ENCODE data around the gene IGF2. TPM values are rescaled to one million over a fixed set of nuclear protein-coding genes. Genes with fewer than 3 reads are reported as not detected.

Gene IGF2
- polyA plus RNA-seq, 1 donor (not counting 4 experiments of a cell fraction or from before 2014, with no cell fraction given): not detected

- DNase-seq (ENCODE audit: low read depth, low spot score): no peak
- Histone ChIP-seq H3K27ac (ENCODE audit: control insufficient read depth, insufficient read depth, low read length) (no peak overlapping the region), H3K36me3 (ENCODE audit: control insufficient read depth in 2 of 2, extremely low read depth in 1 of 2, insufficient read depth in 2 of 2, low read length in 2 of 2) (no peaks in the 10 kb centered on the region), H3K4me3 (ENCODE audit: control insufficient read depth in 2 of 3, extremely low read depth in 1 of 3, insufficient read depth in 2 of 3, low read depth in 1 of 3, low read length in 3 of 3) (peak overlapping the region in 1 of 3 experiments; percentile 5), H3K4me1 (ENCODE audit: control insufficient read depth, extremely low read depth, insufficient read depth, low read length) (no peaks in the 10 kb centered on the region), H4K20me1 (ENCODE audit: control insufficient read depth, extremely low read depth, insufficient read depth, low read length) (no peaks in the 10 kb centered on the region), H3K27me3 (ENCODE audit: control insufficient read depth, extremely low read depth, insufficient read depth, low read length) (no peaks in the 10 kb centered on the region), H3K79me2 (ENCODE audit: control insufficient read depth, insufficient read depth, low read length) (no peaks in the 10 kb centered on the region), H3K4me2 (ENCODE audit: control insufficient read depth, extremely low read depth, insufficient read depth, low read depth, low read length) (peak overlapping the region; percentile 10), H2AFZ (ENCODE audit: control insufficient read depth, low read length) (peak overlapping the region; percentile 60), H3K9me1 (ENCODE audit: control insufficient read depth, extremely low read depth, insufficient read depth, low read length) (no peaks in the 10 kb centered on the region), H3K9me3 (ENCODE audit: control insufficient read depth, low read depth, low read length) (no peaks in the 10 kb centered on the region), H3K9ac (ENCODE audit: control insufficient read depth, extremely low read depth, insufficient read depth, low read length) (peak overlapping the region; percentile 15)
- FAIRE-seq: no peak
- peak; percentile 56 to 95 (median 87) for TF ChIP-seq CTCF (optimal IDR thresholded peaks at IDR 0.05 in 1 of 3, IDR thresholded peaks at IDR 0.05 in 1 of 3, conservative IDR thresholded peaks at IDR 0.05 in 1 of 3; ENCODE audit: extremely low read depth in 1 of 3, insufficient read depth in 2 of 3, low read length in 3 of 3)
- TF ChIP-seq EZH2 (IDR thresholded peaks at IDR 0.05; ENCODE audit: low read length): no peak
- dilution Hi-C loops (cut with MboI; ENCODE audit: extremely low pct_ligation_motif_present, low sequenced_read_pairs): no loop called here
Observed at GRCh38 chr11:2166091-2166851, 27.1 kb upstream of the IGF2 start.

GRCh38 chr11:2165571-2165970 lies 26.4 kb upstream of the IGF2 start:
- FAIRE-seq (no peak), DNase-seq (ENCODE audit: low read depth, low spot score) (no peak)
- no peaks in the 10 kb centered on the region for H3K9me3 ChIP-seq (ENCODE audit: control insufficient read depth, low read depth, low read length)
- H3K9ac ChIP-seq (ENCODE audit: control insufficient read depth, extremely low read depth, insufficient read depth, low read length): no peak overlapping the region
- no peaks in the 10 kb centered on the region for H3K9me1 ChIP-seq (ENCODE audit: control insufficient read depth, extremely low read depth, insufficient read depth, low read length)
- H3K36me3 ChIP-seq (ENCODE audit: control insufficient read depth in 2 of 2, extremely low read depth in 1 of 2, insufficient read depth in 2 of 2, low read length in 2 of 2): no peaks in the 10 kb centered on the region
- H3K4me3 ChIP-seq (ENCODE audit: control insufficient read depth in 2 of 3, extremely low read depth in 1 of 3, insufficient read depth in 2 of 3, low read depth in 1 of 3, low read length in 3 of 3): no peak overlapping the region
- no peak overlapping the region for H3K27ac ChIP-seq (ENCODE audit: control insufficient read depth, insufficient read depth, low read length)
- H3K27me3 ChIP-seq (ENCODE audit: control insufficient read depth, extremely low read depth, insufficient read depth, low read length): no peaks in the 10 kb centered on the region
- no peaks in the 10 kb centered on the region for H4K20me1 ChIP-seq (ENCODE audit: control insufficient read depth, extremely low read depth, insufficient read depth, low read length)
- no peaks in the 10 kb centered on the region for H3K4me1 ChIP-seq (ENCODE audit: control insufficient read depth, extremely low read depth, insufficient read depth, low read length)
- H3K79me2 ChIP-seq (ENCODE audit: control insufficient read depth, insufficient read depth, low read length): no peaks in the 10 kb centered on the region
- dilution Hi-C loops (cut with MboI; ENCODE audit: extremely low pct_ligation_motif_present, low sequenced_read_pairs): no loop called here
- no peak overlapping the region for H2AFZ ChIP-seq (ENCODE audit: control insufficient read depth, low read length)
- TF ChIP-seq EZH2 (IDR thresholded peaks at IDR 0.05; ENCODE audit: low read length): no peak
- TF ChIP-seq CTCF (optimal IDR thresholded peaks at IDR 0.05 in 1 of 3, IDR thresholded peaks at IDR 0.05 in 1 of 3, conservative IDR thresholded peaks at IDR 0.05 in 1 of 3; ENCODE audit: extremely low read depth in 1 of 3, insufficient read depth in 2 of 3, low read length in 3 of 3): no peak
- H3K4me2 ChIP-seq (ENCODE audit: control insufficient read depth, extremely low read depth, insufficient read depth, low read depth, low read length): no peak overlapping the region
